ENCODE data around the gene TCEANC2.

The TCEANC2 gene

GRCh38 chr1:54117815-54118563, 64.6 kb downstream of the TCEANC2 start:
- no peak for DNase-seq

GRCh38 chr1:54118704-54119103, 65.3 kb downstream of the TCEANC2 start:
- DNase-seq = no peak

GRCh38 chr1:54120018-54120697, 66.8 kb downstream of the TCEANC2 start:
- no peak for DNase-seq

GRCh38 chr1:54120698-54121481, 67.5 kb downstream of the TCEANC2 start:
- no peak for DNase-seq

- DNase-seq = peak; percentile 88
These were observed 68.2 kb downstream of the TCEANC2 start for GRCh38 chr1:54121482-54122134.

- DNase-seq = no peak
These were observed 68.8 kb downstream of the TCEANC2 start for GRCh38 chr1:54122135-54122751.

- no peak for DNase-seq
These were observed 69.6 kb downstream of the TCEANC2 start for GRCh38 chr1:54122992-54123391.

- DNase-seq = no peak
These were observed 71.1 kb downstream of the TCEANC2 start for GRCh38 chr1:54124472-54124871.

GRCh38 chr1:54124906-54125305, 71.5 kb downstream of the TCEANC2 start:
- no peak for DNase-seq

GRCh38 chr1:54125386-54126070, 72.1 kb downstream of the TCEANC2 start:
- no peak for DNase-seq

- no peak for DNase-seq
These were observed 72.9 kb downstream of the TCEANC2 start for GRCh38 chr1:54126271-54126815.

GRCh38 chr1:54127594-54128300, 74.3 kb downstream of the TCEANC2 start:
- no peak for DNase-seq

GRCh38 chr1:54129858-54130257, 76.5 kb downstream of the TCEANC2 start:
- DNase-seq = no peak

- no peak for DNase-seq
These were observed 78.0 kb downstream of the TCEANC2 start for GRCh38 chr1:54131419-54131818.

GRCh38 chr1:54132495-54132894, 79.1 kb downstream of the TCEANC2 start:
- no peak for DNase-seq

- no peak for DNase-seq
These were observed 80.9 kb downstream of the TCEANC2 start for GRCh38 chr1:54134295-54134694.

GRCh38 chr1:54135436-54136120, 82.2 kb downstream of the TCEANC2 start:
- no peak for DNase-seq

- no peak for DNase-seq
These were observed 83.0 kb downstream of the TCEANC2 start for GRCh38 chr1:54136269-54136896.

GRCh38 chr1:54136963-54137533, 83.6 kb downstream of the TCEANC2 start:
- DNase-seq = no peak

All from activated CD8-positive, alpha-beta memory T cell treated with anti-CD3 and anti-CD28 coated beads for 24 hours (primary cell).